H1 (cell line): ENCODE measurements around the gene CACNG7.

Source experiments
- JUN ChIP-seq: IDR thresholded peaks from 2 replicates; pipeline ENCODE4 v1.6.1; 2011; ENCODE audit warnings: low read depth, mild to moderate bottlenecking, improper control_type of control experiment, low read length
- TCF12 ChIP-seq: IDR thresholded peaks from 2 replicates; pipeline ENCODE4 v1.6.1; 2011; ENCODE audit warnings: low read depth, mild to moderate bottlenecking, low read length
- TF ChIP-seq, protein P1 (sequence below), 3 experiments: IDR thresholded peaks; 1 replicate in 2 of 3; 2 replicates in 1 of 3; pipeline versions ENCODE4 v1.5.1 to v1.6.1; 2011; ENCODE audit warnings: low read length in 3 of 3, mild to moderate bottlenecking in 3 of 3, inconsistent platforms in 2 of 3, low read depth in 1 of 3, moderate library complexity in 1 of 3; ENCODE audit not compliant: insufficient read depth in 1 of 3; ENCODE audit errors: control extremely low read depth in 1 of 3

DNA sequence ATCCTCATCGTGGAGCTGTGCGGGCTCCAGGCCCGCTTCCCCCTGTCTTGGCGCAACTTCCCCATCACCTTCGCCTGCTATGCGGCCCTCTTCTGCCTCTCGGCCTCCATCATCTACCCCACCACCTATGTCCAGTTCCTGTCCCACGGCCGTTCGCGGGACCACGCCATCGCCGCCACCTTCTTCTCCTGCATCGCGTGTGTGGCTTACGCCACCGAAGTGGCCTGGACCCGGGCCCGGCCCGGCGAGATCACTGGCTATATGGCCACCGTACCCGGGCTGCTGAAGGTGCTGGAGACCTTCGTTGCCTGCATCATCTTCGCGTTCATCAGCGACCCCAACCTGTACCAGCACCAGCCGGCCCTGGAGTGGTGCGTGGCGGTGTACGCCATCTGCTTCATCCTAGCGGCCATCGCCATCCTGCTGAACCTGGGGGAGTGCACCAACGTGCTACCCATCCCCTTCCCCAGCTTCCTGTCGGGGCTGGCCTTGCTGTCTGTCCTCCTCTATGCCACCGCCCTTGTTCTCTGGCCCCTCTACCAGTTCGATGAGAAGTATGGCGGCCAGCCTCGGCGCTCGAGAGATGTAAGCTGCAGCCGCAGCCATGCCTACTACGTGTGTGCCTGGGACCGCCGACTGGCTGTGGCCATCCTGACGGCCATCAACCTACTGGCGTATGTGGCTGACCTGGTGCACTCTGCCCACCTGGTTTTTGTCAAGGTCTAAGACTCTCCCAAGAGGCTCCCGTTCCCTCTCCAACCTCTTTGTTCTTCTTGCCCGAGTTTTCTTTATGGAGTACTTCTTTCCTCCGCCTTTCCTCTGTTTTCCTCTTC lies 35.1 kb upstream of the CACNG7 start:
- TF ChIP-seq, protein P1, sequence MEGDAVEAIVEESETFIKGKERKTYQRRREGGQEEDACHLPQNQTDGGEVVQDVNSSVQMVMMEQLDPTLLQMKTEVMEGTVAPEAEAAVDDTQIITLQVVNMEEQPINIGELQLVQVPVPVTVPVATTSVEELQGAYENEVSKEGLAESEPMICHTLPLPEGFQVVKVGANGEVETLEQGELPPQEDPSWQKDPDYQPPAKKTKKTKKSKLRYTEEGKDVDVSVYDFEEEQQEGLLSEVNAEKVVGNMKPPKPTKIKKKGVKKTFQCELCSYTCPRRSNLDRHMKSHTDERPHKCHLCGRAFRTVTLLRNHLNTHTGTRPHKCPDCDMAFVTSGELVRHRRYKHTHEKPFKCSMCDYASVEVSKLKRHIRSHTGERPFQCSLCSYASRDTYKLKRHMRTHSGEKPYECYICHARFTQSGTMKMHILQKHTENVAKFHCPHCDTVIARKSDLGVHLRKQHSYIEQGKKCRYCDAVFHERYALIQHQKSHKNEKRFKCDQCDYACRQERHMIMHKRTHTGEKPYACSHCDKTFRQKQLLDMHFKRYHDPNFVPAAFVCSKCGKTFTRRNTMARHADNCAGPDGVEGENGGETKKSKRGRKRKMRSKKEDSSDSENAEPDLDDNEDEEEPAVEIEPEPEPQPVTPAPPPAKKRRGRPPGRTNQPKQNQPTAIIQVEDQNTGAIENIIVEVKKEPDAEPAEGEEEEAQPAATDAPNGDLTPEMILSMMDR (IDR thresholded peaks at IDR 0.05; ENCODE audit: control extremely low read depth in 1 of 3, insufficient read depth in 1 of 3, low read depth in 1 of 3, low read length in 3 of 3): no peak
- TF ChIP-seq TCF12 (no peak), JUN (no peak)
